H1 (cell line): ENCODE measurements around the gene CPXM2. TPM values are rescaled to one million over a fixed set of nuclear protein-coding genes. Genes with fewer than 3 reads are reported as not detected.

ENCODE experiments used
- CTCF ChIA-PET: fragments of 300-600 bp; sonication (Branson Sonifier 250); formaldehyde crosslinking; loops from one replicate; lab custom pipeline; 2021; ENCODE audit not compliant: partially characterized antibody; lab: Charles Lee
- POLR2A ChIA-PET: fragments of 300-600 bp; sonication (Branson Sonifier 250); formaldehyde crosslinking; loops from one replicate; lab custom pipeline; 2021; ENCODE audit warnings: inconsistent platforms; ENCODE audit not compliant: partially characterized antibody; lab: Charles Lee
- DNase-seq, 2 experiments: peaks; one replicate each; pipeline versions ENCODE4 v3.0.0 to v3.0.0-alpha.2; 2010 to 2022; ENCODE audit warnings: low spot score in 2 of 2, low read depth in 1 of 2, mixed read lengths in 1 of 2
- FAIRE-seq: peaks from 2 replicates; lab custom pipeline; 2011; peaks lifted over from hg19 to GRCh38; lab: Jason Lieb, UNC
- H2AFZ ChIP-seq: 2 replicates; pipeline ENCODE4 v1.8.1; 2012; ENCODE audit warnings: low read length, inconsistent platforms
- H2AK5ac ChIP-seq: 2 replicates; pipeline ENCODE4 v1.6.1; 2013; ENCODE audit warnings: low read depth, low read length
- H2BK120ac ChIP-seq: replicated peaks from 2 replicates; pipeline ENCODE3; 2013; ENCODE audit warnings: low read depth, low read length, inconsistent platforms
- H2BK12ac ChIP-seq: 2 replicates; pipeline ENCODE4 v1.6.1; 2013; ENCODE audit warnings: low read depth, low read length
- H2BK15ac ChIP-seq: 2 replicates; pipeline ENCODE4 v1.6.1; 2013; ENCODE audit warnings: low read length
- H2BK20ac ChIP-seq: 2 replicates; pipeline ENCODE4 v1.6.1; 2013; ENCODE audit warnings: low read length
- H2BK5ac ChIP-seq: 2 replicates; pipeline ENCODE4 v1.6.1; 2013; ENCODE audit warnings: low read depth, low read length
- H3K14ac ChIP-seq: 2 replicates; pipeline ENCODE4 v1.6.1; 2013; ENCODE audit warnings: inconsistent platforms; ENCODE audit not compliant: insufficient read length
- H3K18ac ChIP-seq: 2 replicates; pipeline ENCODE4 v1.6.1; 2013; ENCODE audit warnings: low read length; ENCODE audit errors: extremely low read depth
- H3K23ac ChIP-seq: 2 replicates; pipeline ENCODE4 v1.6.1; 2013; ENCODE audit warnings: inconsistent platforms; ENCODE audit not compliant: insufficient read length
- H3K23me2 ChIP-seq: 2 replicates; pipeline ENCODE4 v1.6.1; 2013; ENCODE audit warnings: low read depth, low read length
- H3K27ac ChIP-seq: 2 replicates; pipeline ENCODE4 v1.6.1; 2011; ENCODE audit warnings: low read depth, low read length, inconsistent platforms
- H3K27me3 ChIP-seq, 4 experiments: replicated peaks in 1 of 4; 1 replicate in 1 of 4; 2 replicates in 3 of 4; pipeline versions ENCODE4 v1.6.1 to v1.8.1; 2011 to 2013; ENCODE audit warnings: low read length in 3 of 4, mild to moderate bottlenecking in 3 of 4, inconsistent platforms in 2 of 4, mixed read lengths in 2 of 4, moderate library complexity in 1 of 4; ENCODE audit not compliant: control insufficient read depth in 3 of 4, insufficient read depth in 3 of 4; ENCODE audit errors: extremely low read depth in 1 of 4
- H3K36me3 ChIP-seq, 4 experiments: 2 replicates each; pipeline versions ENCODE4 v1.6.1 to v1.8.1; 2011 to 2013; ENCODE audit warnings: mild to moderate bottlenecking in 4 of 4, low read length in 3 of 4, moderate library complexity in 2 of 4, control low read depth in 1 of 4, inconsistent platforms in 1 of 4; ENCODE audit not compliant: insufficient read depth in 4 of 4, control insufficient read depth in 2 of 4
- H3K4ac ChIP-seq: replicated peaks from 2 replicates; pipeline ENCODE3; 2013; ENCODE audit warnings: low read length, low read depth, mixed read lengths, inconsistent platforms; ENCODE audit not compliant: insufficient read length
- H3K4me1 ChIP-seq, 4 experiments: replicated peaks in 1 of 4; 1 replicate in 1 of 4; 2 replicates in 3 of 4; pipeline versions ENCODE4 v1.6.1 to v1.8.1; 2011 to 2013; ENCODE audit warnings: low read length in 3 of 4, inconsistent platforms in 2 of 4, mixed read lengths in 1 of 4; ENCODE audit not compliant: insufficient read depth in 4 of 4, control insufficient read depth in 3 of 4
- H3K4me2 ChIP-seq, 2 experiments: 2 replicates each; pipeline versions ENCODE4 v1.6.1 to v1.8.1; 2011 to 2013; ENCODE audit warnings: low read depth in 2 of 2, low read length in 2 of 2, control low read depth in 1 of 2, inconsistent platforms in 1 of 2, mild to moderate bottlenecking in 1 of 2; ENCODE audit not compliant: insufficient read depth in 1 of 2
- H3K4me3 ChIP-seq, 4 experiments: fragments of 200-600, 300-600 bp in 1 of 4; sonication (generic), shearing (Covaris generic), sonication (Bioruptor Twin) in 1 of 4; 2 replicates each; pipeline versions ENCODE4 v1.5.1 to v1.8.1; 2011 to 2016; ENCODE audit warnings: low read length in 4 of 4, low read depth in 3 of 4, control low read depth in 2 of 4, inconsistent platforms in 2 of 4, mild to moderate bottlenecking in 2 of 4, mixed read lengths in 1 of 4, moderate library complexity in 1 of 4; ENCODE audit not compliant: insufficient read depth in 2 of 4; ENCODE audit errors: extremely low read depth in 1 of 4
- H3K56ac ChIP-seq: replicated peaks from 2 replicates; pipeline ENCODE3; 2013; ENCODE audit warnings: low read depth, mild to moderate bottlenecking, mixed read lengths, low read length, inconsistent platforms; ENCODE audit not compliant: insufficient read length
- H3K79me1 ChIP-seq: 2 replicates; pipeline ENCODE4 v1.6.1; 2013; ENCODE audit warnings: low read depth, low read length, control low read depth
- H3K79me2 ChIP-seq, 2 experiments: 2 replicates each; pipeline versions ENCODE4 v1.6.1 to v1.8.1; 2012 to 2013; ENCODE audit warnings: low read length in 2 of 2, mild to moderate bottlenecking in 2 of 2, inconsistent platforms in 1 of 2; ENCODE audit not compliant: insufficient read depth in 2 of 2, control insufficient read depth in 1 of 2
- H3K9ac ChIP-seq, 4 experiments: replicated peaks in 1 of 4; 1 replicate in 1 of 4; 2 replicates in 3 of 4; pipeline versions ENCODE4 v1.6.1 to v1.8.1; 2011 to 2013; ENCODE audit warnings: low read depth in 3 of 4, low read length in 3 of 4, control low read depth in 2 of 4, mild to moderate bottlenecking in 2 of 4, moderate library complexity in 2 of 4, inconsistent platforms in 1 of 4; ENCODE audit errors: extremely low read depth in 1 of 4
- H3K9me3 ChIP-seq, 2 experiments: 2 replicates each; pipeline versions ENCODE4 v1.6.1 to v1.8.1; 2012 to 2013; ENCODE audit warnings: mild to moderate bottlenecking in 2 of 2, moderate library complexity in 2 of 2, control low read depth in 1 of 2, inconsistent platforms in 1 of 2, low read depth in 1 of 2, low read length in 1 of 2, mixed read lengths in 1 of 2; ENCODE audit not compliant: insufficient read depth in 2 of 2
- H4K20me1 ChIP-seq, 2 experiments: replicated peaks in 1 of 2; 2 replicates each; pipeline versions ENCODE3 to v1.8.1; 2011 to 2013; ENCODE audit warnings: inconsistent platforms in 2 of 2, low read length in 2 of 2, mild to moderate bottlenecking in 1 of 2; ENCODE audit not compliant: insufficient read depth in 2 of 2, control insufficient read depth in 1 of 2
- H4K5ac ChIP-seq: 2 replicates; pipeline ENCODE4 v1.6.1; 2013; ENCODE audit warnings: low read length, low read depth, mixed read lengths, inconsistent platforms; ENCODE audit not compliant: insufficient read length
- H4K8ac ChIP-seq: 2 replicates; pipeline ENCODE4 v1.8.0; 2013; ENCODE audit warnings: mild to moderate bottlenecking, moderate library complexity, low read length, inconsistent platforms; ENCODE audit not compliant: insufficient read depth; ENCODE audit errors: extremely low read depth
- H4K91ac ChIP-seq: replicated peaks from 2 replicates; pipeline ENCODE3; 2013; ENCODE audit warnings: low read length, mixed read lengths, inconsistent platforms; ENCODE audit not compliant: insufficient read length
- HDAC2 ChIP-seq, 2 experiments: fragments of 300-600 bp in 1 of 2; sonication (generic) in 1 of 2; IDR thresholded peaks; 2 replicates each; pipeline ENCODE4 v1.6.1; 2011 to 2012; ENCODE audit warnings: low read depth in 2 of 2, low read length in 2 of 2, mild to moderate bottlenecking in 2 of 2, moderate library complexity in 2 of 2, borderline replicate concordance in 1 of 2, inconsistent platforms in 1 of 2
- RBBP5 ChIP-seq: IDR thresholded peaks from 2 replicates; pipeline ENCODE4 v1.7.1; 2012; ENCODE audit warnings: low read depth, mild to moderate bottlenecking, inconsistent platforms, low read length, moderate library complexity, borderline replicate concordance
- TAF1 ChIP-seq: IDR thresholded peaks from 2 replicates; pipeline ENCODE4 v1.6.1; 2011; ENCODE audit warnings: mild to moderate bottlenecking, low read depth, low read length
- WGBS, 2 experiments: shearing (Covaris generic) in 1 of 2; methylation state at CpG; one replicate each; pipeline versions ENCODE4 v1.1.6 to v1.1.7; 2013 to 2015; ENCODE audit warnings: low lambda C conversion rate in 2 of 2, mixed read lengths in 2 of 2, inconsistent platforms in 1 of 2, low coverage in 1 of 2, missing lambda C conversion rate in 1 of 2; ENCODE audit not compliant: insufficient replicate concordance in 2 of 2, insufficient coverage in 1 of 2, insufficient read length in 1 of 2; ENCODE audit errors: extremely low coverage in 1 of 2, missing lambda C conversion rate in 1 of 2; 5-methylcytosine and 5-hydroxymethylcytosine counted together
- polyA plus RNA-seq, 7 experiments: library from polyadenylated mRNA; depleted of rRNA in 3 of 7; stranded (reverse) in 5 of 7; unstranded in 2 of 7; fragments of >200 nt in 5 of 7; fragments of 200-250 nt in 2 of 7; gene quantifications; 1 replicate in 5 of 7; 2 replicates in 1 of 7; 4 replicates in 1 of 7; pipeline versions ENCODE4 v1.2.1 to v1.2.3, GENCODE V29; 2011 to 2013; ENCODE audit warnings: missing spikeins in 2 of 7, mixed read lengths in 2 of 7
- total RNA-seq: library from RNA; stranded (reverse); fragmentation: NEBNext Ultra II Directional; extraction: Animal tissue kit (Norgen Biotek cat#: 25700); gene quantifications from 2 replicates; pipeline ENCODE4 v1.2.1, GENCODE V29; 2021

Gene CPXM2
- total and polyA plus RNA-seq, 2 of the 8 experiments (the other 6 are each of a cell fraction or from before 2014, with no cell fraction given), result 2.4 to 2.9 TPM

DNA sequence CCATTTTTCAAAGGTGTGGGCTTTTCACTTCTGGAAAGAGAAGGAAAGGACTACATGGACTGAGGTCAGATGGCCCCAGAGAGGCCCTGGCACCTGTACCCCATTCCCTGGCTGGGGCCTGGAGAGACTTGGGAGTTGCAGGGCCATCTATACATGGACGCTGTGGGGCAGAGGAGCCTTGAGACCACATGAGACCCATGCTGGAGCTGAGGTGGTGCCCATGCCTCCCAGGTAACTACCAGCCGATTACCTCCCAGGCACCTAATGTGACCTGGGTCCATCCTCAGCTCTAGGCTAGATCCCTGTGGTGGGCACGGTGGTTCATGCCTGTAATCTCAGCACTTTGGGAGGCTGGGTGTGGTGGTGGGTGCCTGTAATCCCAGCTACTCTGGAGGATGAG is 144.2 kb downstream of the CPXM2 start:
- Histone ChIP-seq H3K23me2 (no peaks in the 10 kb centered on the region), H3K79me1 (no peaks in the 10 kb centered on the region), H4K5ac (no peak overlapping the region), H3K9ac (no peak overlapping the region), H4K8ac (no peak overlapping the region), H2BK12ac (no peak overlapping the region), H2BK5ac (no peak overlapping the region; the same call in 1 of the 2 replicates), H3K4ac (no peak overlapping the region), H3K36me3 (peaks cover 0 to 5% (median 0%) of the 10 kb centered on the region in 4 experiments; a peak in 2 of 8 replicates), H2BK120ac (no peak overlapping the region), H3K4me2 (no peak overlapping the region), H3K4me3 (no peak overlapping the region), H3K18ac (0 out of 2 replicates have a peak overlapping the region, but pooled peaks have one; percentile 4), H4K20me1 (peaks cover 0 to 2% of the 10 kb centered on the region in 2 experiments), H3K9me3 (peaks cover 6 to 11% of the 10 kb centered on the region in 2 experiments), H2AFZ (no peak overlapping the region), H2AK5ac (no peak overlapping the region; the same call in 1 of the 2 replicates), H3K23ac (no peak overlapping the region), H2BK15ac (no peak overlapping the region), H3K27ac (no peak overlapping the region), H4K91ac (no peak overlapping the region), H3K14ac (no peak overlapping the region), H3K27me3 (no peaks in the 10 kb centered on the region), H2BK20ac (no peak overlapping the region), H3K56ac (no peak overlapping the region), H3K4me1 (peaks cover 0 to 10% (median 1%) of the 10 kb centered on the region in 4 experiments; a peak in 4 of 7 replicates), H3K79me2 (no peaks in the 10 kb centered on the region)
- FAIRE-seq (no peak), DNase-seq (no peak)
- TF ChIP-seq TAF1 (no peak), RBBP5 (no peak), HDAC2 (IDR thresholded peaks at IDR 0.05; ENCODE audit: borderline replicate concordance in 1 of 2, low read depth in 2 of 2, low read length in 2 of 2) (no peak)
- POLR2A ChIA-PET, result no interaction called here
- WGBS, 2 experiments, result 91% methylated on average over 3 of the region's 3 CpGs; no CpG with 5 or more reads in 1 of the 2 experiments
- CTCF ChIA-PET, result interaction anchor here (1.1 to 1.9 kb wide), 3 partner anchors 10 to 67 kb away, joined by 3 to 4 read pairs (median 4); no protein-coding TSS in a partner anchor
